HG02973 (cell line): ENCODE data around the gene CLEC20A.

Experiments used
- ATAC-seq: cut with Tn5 transposase; IDR thresholded peaks from one replicate; pipeline ENCODE4 v1.9.1; 2021; ENCODE audit warnings: moderate library complexity; ENCODE audit not compliant: unreplicated experiment

The CLEC20A gene

DNA sequence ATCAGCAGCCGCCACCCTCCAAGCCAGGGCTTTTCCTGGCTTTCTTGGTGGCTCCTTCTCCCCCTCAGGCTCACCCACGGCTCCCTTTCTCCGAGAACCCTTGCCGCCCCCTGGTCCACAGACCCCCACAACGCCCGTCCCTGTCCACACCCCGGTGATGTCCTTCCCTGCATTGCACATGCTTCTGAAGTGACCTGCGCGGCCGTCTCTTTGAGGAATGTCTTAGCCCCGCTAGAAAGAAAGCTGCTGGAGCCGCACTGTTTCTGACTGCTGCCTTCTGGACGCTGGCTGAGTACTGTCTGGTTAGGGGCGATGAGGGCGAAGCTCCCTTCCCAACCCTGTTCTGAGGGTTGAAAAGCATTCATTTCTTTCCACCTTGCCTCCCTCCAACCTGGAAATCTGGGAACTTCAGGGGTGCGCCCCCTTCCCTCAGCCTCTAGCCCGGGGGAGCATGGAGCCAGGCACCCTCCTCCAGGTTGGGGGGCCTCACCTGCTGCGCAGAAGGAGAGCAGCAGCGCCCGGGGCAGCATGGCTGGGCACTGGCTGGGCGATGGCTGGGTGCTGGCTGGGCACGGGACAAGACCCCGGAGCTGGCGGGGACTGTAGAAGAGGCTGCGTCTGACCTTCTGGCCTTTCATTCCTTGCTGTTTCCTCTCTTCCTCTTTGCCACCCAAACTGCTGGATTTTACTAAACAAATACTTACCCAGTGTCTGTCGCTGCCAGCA is at the start of gene CLEC20A:
Gene CLEC20A, minus strand, starts transcription at position 555 of the 726 bp plus-strand sequence. Its CDS starts 25 bp downstream, at position 530.
- ATAC-seq = no peak

DNA sequence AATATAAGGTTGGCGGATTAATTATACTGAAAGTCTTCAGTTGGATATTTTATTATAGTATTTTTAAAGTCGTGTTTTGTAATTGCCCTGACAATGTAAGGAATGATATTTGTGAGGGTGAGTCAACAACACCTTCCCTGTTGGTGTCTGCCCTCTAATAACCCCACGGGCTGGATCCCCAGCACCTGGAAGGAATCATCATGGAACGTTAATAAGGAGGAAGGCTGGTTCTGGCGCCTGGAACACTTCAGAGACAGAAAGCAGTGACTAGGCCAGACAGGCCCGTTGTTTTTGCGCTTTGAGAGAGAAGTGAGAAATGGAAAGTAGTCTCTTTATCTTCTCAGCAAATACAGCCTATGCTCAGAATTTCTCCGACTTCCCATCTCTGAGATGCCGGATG is 47.8 kb upstream of the CLEC20A start:
- ATAC-seq = no peak

DNA sequence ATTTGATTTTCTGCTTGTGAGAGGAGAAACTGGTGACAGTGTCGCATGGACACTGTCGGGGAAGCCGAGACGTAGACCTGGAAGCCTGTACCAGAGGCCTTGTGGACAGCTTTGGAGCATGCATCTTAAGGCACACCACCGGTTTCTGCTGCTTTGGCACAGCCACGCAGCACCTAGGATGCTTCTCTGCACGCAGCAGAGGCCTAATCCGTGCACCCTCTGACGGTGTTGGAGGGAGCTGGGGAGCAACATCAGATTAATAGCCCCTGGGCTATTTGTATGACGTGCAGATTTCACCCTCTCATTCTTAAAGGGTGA is 46.5 kb upstream of the CLEC20A start:
- ATAC-seq = peak; percentile 33

DNA sequence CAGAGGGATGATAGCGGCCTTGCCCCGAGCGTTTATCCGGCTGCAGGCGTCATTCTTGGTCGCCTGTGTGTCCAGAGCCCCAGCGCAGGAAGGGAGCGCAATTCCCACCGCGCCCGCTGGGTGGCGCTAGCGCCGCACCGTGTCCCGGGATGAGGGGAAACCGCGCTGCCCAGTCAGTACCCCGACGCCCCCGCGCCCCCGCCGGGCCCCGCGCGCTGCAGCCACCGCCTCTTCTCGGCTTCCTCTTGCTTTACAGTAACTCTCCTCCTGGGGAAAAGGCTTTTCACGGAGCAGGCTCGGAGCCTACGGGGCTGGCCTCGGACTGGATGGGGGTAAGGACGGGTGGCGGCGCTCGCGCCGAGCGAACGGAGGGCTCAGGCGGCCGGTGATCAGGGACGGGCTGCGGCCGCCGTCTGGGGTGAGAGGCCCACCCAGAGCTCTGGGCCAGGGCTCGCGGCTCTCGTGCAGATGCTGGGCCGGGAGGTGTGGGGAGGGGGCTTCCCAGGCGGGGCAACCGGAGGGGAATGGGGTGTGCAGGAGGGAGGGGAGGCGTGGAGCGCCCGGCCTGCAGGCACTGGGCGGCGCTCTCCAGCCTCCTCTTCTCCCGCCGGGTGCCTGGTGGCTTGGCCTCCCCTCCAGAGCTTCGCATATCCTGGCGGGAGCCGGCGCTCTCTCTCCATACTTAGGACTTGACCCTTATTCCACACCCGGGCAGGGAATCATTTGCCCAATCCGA is 46.0 kb upstream of the CLEC20A start:
- peak; percentile 67 for ATAC-seq

DNA sequence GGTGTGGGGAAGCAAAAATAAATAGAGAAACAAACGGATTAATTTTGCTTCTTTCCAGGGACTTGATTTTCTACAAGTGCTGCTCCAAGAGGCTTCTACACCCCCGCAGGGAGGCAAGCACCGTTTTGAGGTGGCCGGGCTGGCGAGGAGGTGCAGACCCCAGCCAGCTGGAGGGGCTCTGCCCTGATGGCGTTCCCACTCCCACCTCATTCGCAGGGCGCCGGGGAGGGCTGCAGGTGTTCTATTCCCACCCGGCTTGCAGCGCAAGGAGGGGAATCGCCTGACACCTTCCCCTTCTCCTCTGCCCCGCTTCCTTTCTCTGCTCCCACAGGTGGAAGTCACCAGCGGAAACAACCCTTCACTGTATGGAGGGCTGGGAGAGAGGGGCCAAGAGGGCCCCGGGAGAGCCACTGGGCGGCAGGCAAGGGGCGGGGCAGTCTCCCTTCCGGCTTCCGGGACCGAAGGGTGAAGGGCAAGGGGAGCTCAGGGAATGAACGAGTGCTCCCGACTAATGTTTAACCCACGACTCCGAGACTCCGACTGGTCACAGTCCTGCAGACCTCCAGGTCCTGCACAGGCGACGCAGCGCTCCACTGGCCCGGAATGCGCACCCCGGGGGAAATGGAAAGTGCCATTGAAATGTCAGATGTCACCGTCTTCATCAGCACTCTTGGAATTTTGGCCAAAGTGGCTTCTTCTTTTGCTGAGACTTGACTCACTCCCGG is 45.2 kb upstream of the CLEC20A start:
- ATAC-seq = peak; percentile 32

DNA sequence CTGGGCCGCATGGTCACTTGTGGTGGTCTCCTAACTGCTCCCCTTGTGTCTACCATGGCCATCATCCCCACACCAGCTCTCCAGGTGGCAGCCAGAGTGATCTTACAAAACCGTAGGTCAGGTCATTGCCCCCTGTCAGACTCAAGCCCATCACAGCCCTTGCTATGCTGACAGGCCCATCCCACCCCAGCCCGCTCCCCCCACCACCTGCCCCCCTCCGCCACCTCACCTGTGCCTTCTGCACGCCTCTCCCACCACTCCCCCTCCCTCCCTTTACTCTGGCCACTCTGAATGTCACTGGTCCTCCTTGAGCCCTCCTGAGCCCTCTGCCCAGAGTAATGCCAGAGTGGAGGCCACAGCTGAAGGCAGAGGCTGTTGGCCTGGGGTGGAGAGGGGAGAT is 44.6 kb upstream of the CLEC20A start:
- no peak for ATAC-seq

DNA sequence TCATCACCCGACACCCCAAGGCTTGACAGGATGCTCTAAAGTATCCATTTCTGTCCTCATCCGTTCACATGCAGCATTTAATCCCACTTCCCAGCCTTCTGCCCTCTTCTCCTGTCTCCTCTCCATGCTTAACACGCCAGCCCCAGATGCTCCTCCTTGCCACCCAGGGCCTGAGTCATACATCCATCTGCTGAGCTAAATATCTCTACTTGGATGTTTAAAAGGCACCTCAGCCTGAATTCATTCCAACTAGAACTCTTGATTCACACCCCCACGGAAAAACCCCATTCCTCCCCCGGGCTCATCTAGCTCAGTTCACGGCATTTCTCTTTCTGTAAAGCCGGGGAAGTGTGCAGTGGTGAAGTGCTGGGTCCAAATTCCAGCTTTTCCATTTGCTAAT is 43.9 kb upstream of the CLEC20A start:
- ATAC-seq = no peak

DNA sequence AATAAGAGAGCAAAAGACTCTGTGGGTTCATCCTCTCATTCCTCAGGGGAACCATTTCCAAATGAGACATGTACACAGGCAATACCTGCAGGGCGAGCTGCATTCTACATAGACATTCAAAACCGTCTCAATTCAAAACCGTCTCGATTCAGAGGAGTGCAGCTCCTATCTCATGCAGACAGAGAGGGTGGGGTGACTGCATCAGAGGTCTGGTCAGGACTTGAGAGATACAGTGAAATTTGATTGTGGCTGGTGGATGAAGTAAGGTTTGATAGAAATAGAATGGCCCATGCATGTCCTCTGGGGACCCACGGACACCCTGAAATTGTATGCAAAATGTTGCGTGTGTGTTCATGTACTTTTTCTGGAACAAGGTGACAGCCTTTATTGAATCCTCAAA is 43.4 kb upstream of the CLEC20A start:
- no peak for ATAC-seq

DNA sequence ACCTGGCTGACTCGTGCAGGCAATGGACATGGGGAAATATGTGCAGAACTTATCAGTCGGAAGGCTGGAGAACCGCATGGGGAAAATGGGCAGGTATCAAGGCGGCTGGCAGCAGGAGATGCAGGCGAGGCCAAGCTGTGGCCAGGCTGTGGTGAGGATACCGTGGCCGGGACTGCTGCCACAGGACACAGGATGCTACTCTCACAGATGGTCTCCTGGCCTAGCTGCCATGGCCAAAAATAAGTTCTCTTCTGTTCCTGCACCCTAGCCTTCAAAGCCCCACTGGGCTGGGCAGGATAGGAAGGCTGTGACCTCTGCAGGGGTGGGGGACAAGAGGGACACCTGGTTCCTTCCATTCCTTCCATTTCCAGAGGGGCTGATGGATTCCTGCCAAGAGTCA is 42.5 kb upstream of the CLEC20A start:
- ATAC-seq = no peak

DNA sequence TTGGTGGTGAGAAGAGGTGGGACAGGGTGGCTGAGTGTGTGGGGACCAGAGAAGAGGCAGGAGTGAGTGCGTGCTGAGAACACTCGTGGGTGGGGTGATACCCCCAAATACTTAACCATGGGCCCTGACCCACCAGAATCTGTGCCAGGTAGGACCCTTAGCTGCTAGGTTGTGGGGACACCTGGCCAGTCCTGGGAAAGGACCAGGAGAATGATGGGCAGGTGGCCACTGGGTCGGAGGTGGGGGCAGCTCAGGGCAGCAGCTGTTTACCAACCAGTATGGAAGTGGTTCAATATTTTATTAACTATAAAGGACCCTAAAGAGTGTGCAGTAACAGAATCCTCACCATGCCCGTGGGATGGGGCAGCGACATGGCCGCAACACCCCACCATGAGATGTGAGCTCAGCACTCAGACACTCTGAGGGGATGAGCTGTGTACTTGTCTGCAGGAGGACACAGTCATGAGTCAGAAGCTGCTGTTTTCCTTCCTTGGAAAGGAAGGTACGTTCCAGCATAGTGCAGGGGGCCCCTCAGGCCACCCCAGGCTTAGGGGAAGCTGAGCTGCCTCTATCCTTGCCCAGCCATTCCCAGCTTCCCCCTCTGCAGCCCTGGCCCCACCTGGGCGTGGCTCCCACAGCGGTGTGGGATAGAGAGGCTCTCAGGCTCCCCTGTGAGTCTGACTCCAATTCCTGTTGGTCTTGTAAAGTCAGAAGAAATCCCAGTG is 41.6 kb upstream of the CLEC20A start:
- no peak for ATAC-seq

DNA sequence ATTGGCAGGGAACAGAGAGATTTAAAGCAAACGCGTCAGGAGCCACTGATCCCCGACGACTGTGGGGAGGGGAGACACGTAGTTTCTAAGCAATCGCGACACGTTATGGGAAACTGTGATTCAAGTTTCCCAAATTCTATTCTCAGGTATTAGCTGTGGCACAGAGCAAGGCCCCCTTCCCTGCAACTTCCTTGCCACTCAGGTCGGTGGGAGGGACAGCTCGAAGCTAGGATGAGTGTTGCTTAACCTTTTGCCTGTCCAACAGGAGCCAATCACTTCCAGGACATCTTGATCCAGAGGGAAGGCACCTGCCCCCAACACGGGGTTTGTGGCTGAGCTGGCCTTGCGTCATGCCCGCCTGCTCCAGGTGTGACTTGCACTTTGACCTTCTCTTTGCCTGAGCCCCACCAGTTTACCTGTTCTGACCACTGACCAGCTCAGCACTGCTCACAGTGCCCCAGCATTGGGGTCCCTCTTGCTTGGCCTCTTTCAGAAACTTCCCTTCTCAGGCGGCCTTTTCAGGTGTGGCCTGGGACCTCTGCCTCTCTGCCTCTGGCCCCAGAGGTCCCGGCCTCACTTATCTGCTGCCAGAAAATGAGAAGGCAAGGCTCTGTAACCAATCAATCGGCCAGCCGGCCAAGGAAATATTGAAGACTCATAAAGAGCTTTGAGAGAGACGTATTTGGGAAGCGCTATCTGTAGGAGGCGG is 40.8 kb upstream of the CLEC20A start:
- ATAC-seq = no peak

DNA sequence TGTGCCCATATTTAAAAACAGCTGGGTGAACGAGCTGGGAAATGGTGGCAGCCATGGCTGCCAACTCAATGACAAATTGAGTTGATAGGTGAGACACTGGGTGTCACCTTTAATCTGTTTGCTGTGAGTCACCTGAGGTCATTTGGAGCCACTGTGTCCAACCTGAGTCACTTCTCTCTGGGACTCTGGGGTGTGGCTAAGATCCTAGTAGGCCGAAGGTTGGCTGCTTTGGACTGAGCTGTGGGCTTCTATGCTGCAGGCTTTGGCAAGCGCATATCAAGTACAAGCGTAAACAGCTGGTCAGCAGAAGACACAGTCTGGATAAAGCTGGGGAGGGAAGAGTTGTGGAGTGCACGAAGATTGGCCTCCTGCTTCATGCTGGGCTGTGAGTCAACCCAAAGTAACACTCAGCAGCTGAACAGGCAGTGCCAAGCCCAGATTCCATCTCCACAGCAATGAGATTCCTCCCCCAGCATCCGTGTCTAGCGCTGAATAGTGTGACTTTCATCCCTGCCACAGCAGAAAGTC is 40.1 kb upstream of the CLEC20A start:
- ATAC-seq = no peak

DNA sequence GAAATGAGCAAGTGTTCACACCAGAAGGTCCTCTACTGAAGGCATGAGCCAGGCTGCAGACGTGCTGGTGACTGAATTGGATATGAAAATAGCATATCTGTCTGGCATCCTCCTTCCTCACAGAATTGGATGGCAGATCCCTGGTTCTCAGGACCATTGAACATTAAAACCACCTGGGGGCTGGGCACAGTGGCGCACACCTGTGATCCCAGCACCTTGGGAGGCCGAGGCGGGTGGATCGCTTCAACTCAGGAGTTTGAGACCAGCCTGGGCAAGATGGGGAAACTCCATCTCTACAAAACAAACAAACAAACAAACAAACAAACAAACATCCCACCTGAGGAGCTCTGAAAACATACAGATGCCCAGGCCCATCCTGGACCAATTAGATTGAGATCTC is 39.6 kb upstream of the CLEC20A start:
- no peak for ATAC-seq

DNA sequence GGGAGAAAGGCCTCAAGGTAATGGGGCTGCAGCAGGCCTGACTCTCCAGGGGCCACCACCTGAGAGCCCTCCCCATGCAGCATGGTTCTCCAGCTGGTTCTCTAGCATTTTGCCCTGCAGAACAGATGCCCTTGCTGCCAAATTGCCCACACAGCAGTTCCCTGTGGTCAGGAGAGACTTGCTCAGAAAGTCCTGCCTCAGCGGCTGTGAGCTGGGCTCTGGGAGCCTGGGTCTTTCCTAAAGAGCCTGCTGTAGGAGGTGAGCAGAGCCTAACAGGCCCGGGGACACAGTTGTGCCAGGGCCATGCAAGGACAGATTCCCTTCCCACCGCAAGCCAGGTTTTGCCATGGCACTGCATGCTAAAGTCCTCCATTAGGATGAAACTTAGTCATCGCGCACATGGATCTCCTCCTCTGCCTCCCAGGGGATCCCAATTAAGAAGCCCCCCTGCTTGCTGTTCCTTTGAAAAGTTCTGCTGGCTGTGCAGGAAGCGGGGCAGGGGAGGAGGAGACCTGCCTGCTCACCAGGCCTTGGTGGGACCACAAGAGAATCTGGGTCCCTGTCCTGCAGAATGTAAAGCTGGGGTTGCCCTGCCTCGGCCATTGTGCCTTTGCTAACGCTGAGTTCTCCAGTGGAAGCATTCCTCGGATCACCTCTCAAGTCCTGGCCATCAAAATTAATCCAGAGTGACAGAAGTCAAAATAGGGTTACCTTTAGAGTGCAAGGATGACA is 37.5 kb upstream of the CLEC20A start:
- ATAC-seq = no peak

DNA sequence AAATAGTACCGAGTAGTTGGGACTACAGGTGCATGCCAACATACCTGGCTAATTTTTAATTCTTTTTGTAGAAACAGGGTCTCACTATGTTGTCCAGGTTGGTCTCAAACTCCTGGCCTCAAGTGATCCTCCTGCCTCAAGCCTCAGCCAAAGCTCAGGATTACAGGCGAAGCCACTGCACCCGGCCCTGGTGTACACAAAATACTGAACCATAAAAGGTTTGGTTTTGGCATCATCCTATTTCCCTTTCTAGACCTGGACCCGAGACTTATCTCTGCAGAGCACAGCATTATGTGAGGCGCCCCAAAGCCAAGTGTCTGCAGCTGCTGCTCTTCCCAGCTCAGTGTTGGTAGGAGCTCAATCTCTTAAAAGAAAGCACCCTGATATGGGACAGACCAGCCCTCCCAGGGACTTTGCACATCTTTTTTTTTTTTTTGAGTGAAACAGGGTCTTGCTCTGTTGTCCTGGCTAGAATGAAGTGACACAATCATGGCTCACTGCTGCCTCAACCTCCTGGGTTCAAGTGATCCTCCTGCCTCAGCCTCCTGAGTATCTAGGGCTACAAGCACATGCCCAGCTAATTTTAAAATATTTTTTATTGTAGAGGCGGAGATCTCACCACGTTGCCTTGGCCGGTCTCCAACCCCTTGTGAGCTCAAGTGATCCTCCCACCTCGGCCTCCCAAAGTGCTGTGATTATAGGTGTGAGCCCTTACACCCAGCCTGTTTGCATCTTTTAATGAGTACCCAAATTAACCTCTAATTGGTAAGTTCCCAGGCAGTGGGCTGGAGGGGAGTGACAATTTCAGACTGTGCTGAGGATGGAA is 36.6 kb upstream of the CLEC20A start:
- no peak for ATAC-seq

DNA sequence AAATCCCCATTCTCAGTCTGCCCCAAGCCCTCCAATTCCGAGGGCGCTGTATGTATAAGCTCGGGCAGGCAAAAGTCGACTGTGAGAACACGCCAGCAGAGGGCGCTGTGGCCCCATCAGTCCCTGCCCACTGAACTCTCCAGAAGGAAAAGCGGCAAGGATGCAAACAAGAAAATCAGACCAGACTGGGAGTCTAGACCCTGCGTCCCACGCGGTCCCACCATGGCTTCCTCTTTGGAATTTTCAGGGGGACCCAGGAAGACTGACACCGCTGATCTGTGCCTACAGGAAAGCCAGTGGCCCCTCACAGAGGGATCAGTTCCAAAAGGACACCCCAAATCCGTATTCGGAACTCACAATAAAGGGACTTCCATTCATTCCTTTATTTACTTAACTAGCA is 35.6 kb upstream of the CLEC20A start:
- ATAC-seq = peak; percentile 86

DNA sequence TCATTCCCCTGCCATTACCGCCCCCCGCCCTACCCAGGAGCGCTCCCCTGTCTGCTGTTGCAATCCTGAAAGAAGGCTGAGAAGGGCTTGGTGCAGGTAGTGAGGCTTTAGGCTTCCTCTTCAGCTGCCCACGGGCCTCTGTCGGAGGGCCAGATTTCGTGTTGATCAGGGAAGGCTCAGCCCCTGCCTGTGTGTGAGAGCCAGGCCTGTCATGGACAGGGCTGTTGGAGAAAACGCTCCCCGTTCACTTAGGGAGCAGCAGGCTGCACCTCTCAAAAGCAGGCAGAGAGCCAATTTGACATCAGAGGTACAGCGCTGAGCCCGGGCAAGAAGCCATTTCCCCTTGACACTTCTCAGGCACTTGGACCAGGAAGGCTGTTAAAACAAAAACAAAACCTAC is 35.1 kb upstream of the CLEC20A start:
- ATAC-seq = peak; percentile 19

DNA sequence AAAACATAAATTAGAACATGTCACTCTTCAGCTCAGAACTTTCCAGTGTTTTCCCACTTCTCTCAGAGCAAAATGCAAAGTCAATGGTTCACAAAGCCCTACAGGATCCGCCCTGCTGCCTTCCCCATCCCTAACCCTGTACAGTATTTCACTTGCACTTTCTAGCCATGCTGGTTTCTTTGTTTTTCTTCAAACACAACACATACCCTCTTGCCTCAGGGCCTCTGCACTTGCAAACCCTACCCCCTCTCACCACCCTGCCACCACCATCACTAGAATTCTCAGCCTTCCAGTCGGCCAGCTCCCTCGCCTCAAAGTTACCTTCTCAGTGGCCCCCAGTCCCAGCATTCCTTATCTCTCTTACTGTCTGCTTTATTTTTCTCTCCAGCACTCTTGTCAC is 33.7 kb upstream of the CLEC20A start:
- no peak for ATAC-seq

DNA sequence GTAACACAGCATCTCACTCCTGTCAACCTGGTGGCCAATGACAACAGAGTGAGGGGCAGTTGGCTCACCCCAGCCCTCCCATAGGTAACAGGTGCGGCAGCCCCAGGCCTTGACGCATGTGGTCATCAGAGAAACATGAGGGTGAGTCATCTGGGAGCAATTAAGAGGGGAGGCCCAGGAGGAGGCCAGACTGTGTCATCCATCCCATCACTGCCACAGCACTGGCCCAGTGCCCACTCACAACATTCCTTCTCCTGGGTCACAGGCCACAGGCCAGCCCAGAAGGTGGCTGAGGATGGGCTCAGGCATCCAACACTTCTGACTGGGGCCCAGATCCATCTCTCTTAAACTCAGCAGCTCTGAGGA is 33.3 kb upstream of the CLEC20A start:
- ATAC-seq = no peak
